ENCODE results near the gene GNB1L.

The GNB1L gene

GRCh38 chr22:19875531-19876313, 21.0 kb upstream of the GNB1L start:
- TF ChIP-seq PPARA (CRISPR knock-in tag; IDR thresholded peaks at IDR 0.05; ENCODE audit: borderline replicate concordance) (no peak), TOX (CRISPR knock-in tag; IDR thresholded peaks at IDR 0.05; ENCODE audit: borderline replicate concordance) (no peak), ISL1 (CRISPR knock-in tag; IDR thresholded peaks at IDR 0.05) (no peak)
- no peak for ATAC-seq

DNA sequence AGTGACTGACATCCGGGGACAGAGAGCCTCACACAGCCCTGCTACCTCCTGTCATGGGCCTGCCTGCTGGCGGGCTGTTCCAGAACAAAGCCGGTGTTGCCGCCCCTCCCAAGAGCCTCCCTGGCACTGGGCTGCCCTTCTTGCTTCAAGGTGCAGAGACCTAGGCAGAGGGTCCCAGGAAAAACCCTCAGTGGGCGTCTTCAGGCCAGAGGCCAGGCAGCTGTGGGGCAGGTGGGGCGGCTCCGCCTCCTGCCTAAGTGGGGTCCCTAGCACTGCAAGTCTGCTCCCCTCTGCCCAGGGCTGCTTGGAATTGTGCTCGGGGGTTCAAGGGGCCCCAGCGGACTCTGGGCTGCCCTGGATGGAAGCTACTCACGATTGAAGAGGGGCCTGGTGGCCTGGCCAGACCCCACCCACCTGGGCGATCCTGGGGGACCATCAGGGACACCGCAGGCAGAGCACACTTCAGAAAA, 20.4 kb upstream of the GNB1L start:
- ATAC-seq: no peak
- no peak for TF ChIP-seq GLIS3 (CRISPR knock-in tag; IDR thresholded peaks at IDR 0.05)
- no peak for TF ChIP-seq RARB (CRISPR knock-in tag; IDR thresholded peaks at IDR 0.05)
- TF ChIP-seq ZNF565 (CRISPR knock-in tag; conservative IDR thresholded peaks at IDR 0.05; ENCODE audit: low read depth): no peak
- no peak for TF ChIP-seq TOX (CRISPR knock-in tag; IDR thresholded peaks at IDR 0.05; ENCODE audit: borderline replicate concordance)
- TF ChIP-seq PPARA (CRISPR knock-in tag; IDR thresholded peaks at IDR 0.05; ENCODE audit: borderline replicate concordance): no peak

DNA sequence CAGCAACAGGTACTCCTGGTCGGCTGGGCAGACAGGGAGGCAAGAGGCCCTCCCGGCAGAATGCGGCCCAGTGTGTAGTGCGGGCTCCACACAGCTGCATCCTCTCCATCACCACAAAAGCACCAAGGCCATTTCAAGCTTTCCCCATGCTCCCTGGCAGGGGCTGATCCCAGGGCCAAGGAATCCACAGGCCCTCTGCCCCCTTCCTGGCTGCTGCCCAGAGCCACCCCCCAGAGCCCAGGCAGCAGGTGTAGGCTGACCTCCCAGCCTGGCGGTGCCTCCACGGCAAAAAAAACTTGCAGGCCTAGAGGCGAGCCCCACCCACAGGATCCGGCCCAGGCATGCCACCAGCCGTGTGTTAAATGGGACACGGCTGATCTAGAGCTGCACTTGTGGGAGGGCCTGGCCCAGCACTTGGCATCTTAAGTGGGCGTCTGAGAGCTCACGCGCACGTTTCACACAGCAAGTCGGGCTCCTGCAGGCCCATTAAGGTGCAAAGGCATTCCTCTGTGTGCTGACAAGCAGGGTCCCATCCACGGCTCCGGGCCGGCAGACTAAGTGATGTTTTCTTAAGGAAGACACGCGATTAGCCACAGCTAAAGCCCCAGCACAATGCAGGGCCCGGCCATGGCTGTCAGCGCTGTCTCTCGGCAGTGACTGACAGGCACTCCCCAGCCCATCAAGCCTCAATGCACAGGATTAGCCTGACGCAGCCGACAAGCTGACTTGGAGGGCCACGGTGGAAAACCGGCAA, 19.8 kb upstream of the GNB1L start:
- TF ChIP-seq BACH2 (CRISPR knock-in tag; IDR thresholded peaks at IDR 0.05; ENCODE audit: borderline replicate concordance): no peak
- no peak for TF ChIP-seq ZNF8 (CRISPR knock-in tag; IDR thresholded peaks at IDR 0.05)
- TF ChIP-seq ZNF565 (CRISPR knock-in tag; conservative IDR thresholded peaks at IDR 0.05; ENCODE audit: low read depth): no peak
- no peak for TF ChIP-seq ISL1 (CRISPR knock-in tag; IDR thresholded peaks at IDR 0.05)
- no peak for TF ChIP-seq ARNTL (CRISPR knock-in tag; IDR thresholded peaks at IDR 0.05; ENCODE audit: borderline replicate concordance, low read depth)
- no peak for TF ChIP-seq CSDC2 (CRISPR knock-in tag; IDR thresholded peaks at IDR 0.05)
- no peak for TF ChIP-seq ZFP3 (CRISPR knock-in tag; IDR thresholded peaks at IDR 0.05)
- TF ChIP-seq SNAI2 (CRISPR knock-in tag; IDR thresholded peaks at IDR 0.05): no peak
- no peak for TF ChIP-seq CSRNP3 (CRISPR knock-in tag; IDR thresholded peaks at IDR 0.05)
- TF ChIP-seq GLIS3 (CRISPR knock-in tag; IDR thresholded peaks at IDR 0.05): no peak
- TF ChIP-seq ESRRG (CRISPR knock-in tag; IDR thresholded peaks at IDR 0.05): no peak
- no peak for TF ChIP-seq PATZ1 (CRISPR knock-in tag; IDR thresholded peaks at IDR 0.05; ENCODE audit: borderline replicate concordance)
- no peak for TF ChIP-seq TOX (CRISPR knock-in tag; IDR thresholded peaks at IDR 0.05; ENCODE audit: borderline replicate concordance)
- TF ChIP-seq TCF4 (CRISPR knock-in tag; IDR thresholded peaks at IDR 0.05; ENCODE audit: borderline replicate concordance): no peak
- no peak for TF ChIP-seq ZC3H10 (CRISPR knock-in tag; IDR thresholded peaks at IDR 0.05)
- TF ChIP-seq OSR1 (CRISPR knock-in tag; IDR thresholded peaks at IDR 0.05): no peak
- TF ChIP-seq, protein P1, sequence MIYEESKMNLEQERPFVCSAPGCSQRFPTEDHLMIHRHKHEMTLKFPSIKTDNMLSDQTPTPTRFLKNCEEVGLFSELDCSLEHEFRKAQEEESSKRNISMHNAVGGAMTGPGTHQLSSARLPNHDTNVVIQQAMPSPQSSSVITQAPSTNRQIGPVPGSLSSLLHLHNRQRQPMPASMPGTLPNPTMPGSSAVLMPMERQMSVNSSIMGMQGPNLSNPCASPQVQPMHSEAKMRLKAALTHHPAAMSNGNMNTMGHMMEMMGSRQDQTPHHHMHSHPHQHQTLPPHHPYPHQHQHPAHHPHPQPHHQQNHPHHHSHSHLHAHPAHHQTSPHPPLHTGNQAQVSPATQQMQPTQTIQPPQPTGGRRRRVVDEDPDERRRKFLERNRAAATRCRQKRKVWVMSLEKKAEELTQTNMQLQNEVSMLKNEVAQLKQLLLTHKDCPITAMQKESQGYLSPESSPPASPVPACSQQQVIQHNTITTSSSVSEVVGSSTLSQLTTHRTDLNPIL (CRISPR knock-in tag; IDR thresholded peaks at IDR 0.05; ENCODE audit: low read depth): no peak
- no peak for TF ChIP-seq ZNF70 (CRISPR knock-in tag; IDR thresholded peaks at IDR 0.05)
- ATAC-seq: no peak; the same call in 2 of the 3 replicates

DNA sequence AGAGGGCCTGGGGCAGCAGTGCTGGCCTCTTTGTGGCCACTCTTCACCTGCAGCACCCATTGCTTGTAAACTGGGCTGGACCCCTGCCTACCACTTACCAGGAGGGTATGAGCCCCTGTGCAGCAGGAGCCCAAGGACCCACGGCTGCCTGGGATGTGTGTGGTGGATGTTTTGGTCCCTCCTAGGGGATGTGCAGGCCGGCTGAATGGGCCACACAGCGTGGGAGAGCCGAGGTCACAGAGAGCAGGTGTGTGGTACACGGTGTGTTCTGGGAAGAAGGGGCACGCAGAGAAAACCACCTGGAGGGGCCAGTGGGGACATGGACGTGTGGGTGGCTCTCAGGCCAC, 19.3 kb upstream of the GNB1L start:
- TF ChIP-seq PPARA (CRISPR knock-in tag; IDR thresholded peaks at IDR 0.05; ENCODE audit: borderline replicate concordance) (no peak), GLIS3 (CRISPR knock-in tag; IDR thresholded peaks at IDR 0.05) (no peak), ZNF70 (CRISPR knock-in tag; IDR thresholded peaks at IDR 0.05) (no peak), ZC3H10 (CRISPR knock-in tag; IDR thresholded peaks at IDR 0.05) (no peak), ESRRG (CRISPR knock-in tag; IDR thresholded peaks at IDR 0.05) (no peak), ZNF8 (CRISPR knock-in tag; IDR thresholded peaks at IDR 0.05) (no peak), ISL1 (CRISPR knock-in tag; IDR thresholded peaks at IDR 0.05) (no peak), TOX (CRISPR knock-in tag; IDR thresholded peaks at IDR 0.05; ENCODE audit: borderline replicate concordance) (no peak), TCF4 (CRISPR knock-in tag; IDR thresholded peaks at IDR 0.05; ENCODE audit: borderline replicate concordance) (no peak)
- TF ChIP-seq, protein P1 (CRISPR knock-in tag; IDR thresholded peaks at IDR 0.05; ENCODE audit: low read depth): no peak
- no peak for ATAC-seq

Data from SK-N-SH treated with all-trans-retinoic acid at 6 μM for 48 hours (cell line).